Measurements from ENCODE around the gene ENTPD2.

The ENTPD2 gene

GRCh38 chr9:137014166-137014565 is 39.7 kb downstream of the ENTPD2 start:
- ChIA-PET CTCF (no interaction called here), POLR2A (no interaction called here)
- TF ChIP-seq SP1 (IDR thresholded peaks at IDR 0.05) (no peak), HDGF (IDR thresholded peaks at IDR 0.05; ENCODE audit: borderline replicate concordance) (no peak), ARNT (IDR thresholded peaks at IDR 0.05) (no peak), BHLHE40 (IDR thresholded peaks at IDR 0.05; ENCODE audit: borderline replicate concordance) (no peak), FOXM1 (IDR thresholded peaks at IDR 0.05; ENCODE audit: borderline replicate concordance) (no peak), TARDBP (IDR thresholded peaks at IDR 0.05) (no peak), SUZ12 (IDR thresholded peaks at IDR 0.05) (no peak)
- no peak for DNase-seq (ENCODE audit: extremely low spot score)

GRCh38 chr9:137013571-137013940 is 40.3 kb downstream of the ENTPD2 start:
- CTCF ChIA-PET = no interaction called here
- TF ChIP-seq BHLHE40 (IDR thresholded peaks at IDR 0.05; ENCODE audit: borderline replicate concordance) = no peak
- TF ChIP-seq TARDBP (IDR thresholded peaks at IDR 0.05) = no peak
- TF ChIP-seq LEF1 (IDR thresholded peaks at IDR 0.05; ENCODE audit: borderline replicate concordance) = no peak
- TF ChIP-seq L3MBTL2 (conservative IDR thresholded peaks at IDR 0.05) = no peak
- no peak for TF ChIP-seq FOXA1 (IDR thresholded peaks at IDR 0.05)
- TF ChIP-seq ZNF384 (IDR thresholded peaks at IDR 0.05) = no peak
- TF ChIP-seq FOXK2 (IDR thresholded peaks at IDR 0.05) = no peak
- TF ChIP-seq ELF4 (IDR thresholded peaks at IDR 0.05) = no peak
- no peak for TF ChIP-seq NFRKB (IDR thresholded peaks at IDR 0.05)
- no peak for TF ChIP-seq PKNOX1 (IDR thresholded peaks at IDR 0.05)
- POLR2A ChIA-PET = no interaction called here
- DNase-seq (ENCODE audit: extremely low spot score) = no peak

- DNase-seq (ENCODE audit: extremely low spot score) = no peak
- CTCF ChIA-PET = no interaction called here
- POLR2A ChIA-PET = interaction anchor here (2.2 kb wide), 1 partner anchor 20 kb away, joined by 6 read pairs; no protein-coding TSS in a partner anchor
- TF ChIP-seq FOXM1 (IDR thresholded peaks at IDR 0.05; ENCODE audit: borderline replicate concordance) = no peak
- no peak for TF ChIP-seq CTBP1 (IDR thresholded peaks at IDR 0.05; ENCODE audit: borderline replicate concordance)
- TF ChIP-seq L3MBTL2 (conservative IDR thresholded peaks at IDR 0.05) = no peak
- no peak for TF ChIP-seq NFRKB (IDR thresholded peaks at IDR 0.05)
- no peak for TF ChIP-seq FOXK2 (IDR thresholded peaks at IDR 0.05)
- no peak for TF ChIP-seq SUZ12 (IDR thresholded peaks at IDR 0.05)
- no peak for TF ChIP-seq TARDBP (IDR thresholded peaks at IDR 0.05)
- no peak for TF ChIP-seq BHLHE40 (IDR thresholded peaks at IDR 0.05; ENCODE audit: borderline replicate concordance)
- no peak for TF ChIP-seq PKNOX1 (IDR thresholded peaks at IDR 0.05)
- TF ChIP-seq SP1 (IDR thresholded peaks at IDR 0.05) = no peak
- TF ChIP-seq ZNF384 (IDR thresholded peaks at IDR 0.05) = no peak
- no peak for TF ChIP-seq FOXA1 (IDR thresholded peaks at IDR 0.05)
Observed at GRCh38 chr9:137012694-137013570, 40.9 kb downstream of the ENTPD2 start.

DNA sequence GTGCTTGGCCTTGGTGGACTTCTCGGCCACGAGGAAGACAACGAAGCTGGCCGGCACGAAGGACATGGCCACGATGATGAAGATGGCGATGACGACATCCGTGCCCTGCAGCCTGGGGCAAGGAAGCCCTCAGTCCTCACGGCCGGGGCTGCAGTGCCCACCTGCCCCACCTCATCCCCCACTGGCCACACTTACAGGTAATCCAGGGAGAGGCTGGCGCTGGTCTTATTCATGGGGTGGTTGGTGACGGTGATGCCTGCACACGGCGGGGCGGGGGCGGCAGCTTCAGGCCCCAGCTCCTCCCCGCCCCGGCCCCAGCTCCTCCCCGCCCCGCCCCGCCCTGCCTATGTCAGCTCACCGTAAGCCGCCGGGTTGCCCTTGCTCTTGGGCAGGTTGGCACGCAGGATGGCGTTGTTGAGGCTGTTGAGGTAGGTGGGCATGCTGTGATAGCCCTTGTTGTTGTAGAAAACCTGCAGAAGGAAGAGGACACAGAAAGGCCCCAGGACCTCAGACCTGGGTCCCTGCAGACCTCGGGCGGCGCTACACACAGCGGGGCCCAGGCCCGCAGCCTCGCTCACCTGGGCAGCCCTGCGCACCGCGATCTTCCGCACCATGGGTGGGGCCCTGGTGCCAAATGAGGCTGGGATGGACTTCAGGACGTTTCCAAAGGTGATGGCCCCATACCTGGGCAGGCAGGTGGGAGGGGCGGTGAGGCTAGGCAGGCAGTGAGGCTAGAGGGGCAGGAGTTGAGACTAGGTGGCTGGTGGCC is 41.8 kb downstream of the ENTPD2 start:
- POLR2A ChIA-PET = interaction anchor here (2.2 kb wide), 1 partner anchor 19 kb away, joined by 6 read pairs; no protein-coding TSS in a partner anchor
- TF ChIP-seq FOXA1 (IDR thresholded peaks at IDR 0.05) = no peak
- TF ChIP-seq L3MBTL2 (conservative IDR thresholded peaks at IDR 0.05) = no peak
- TF ChIP-seq TARDBP (IDR thresholded peaks at IDR 0.05) = no peak
- CTCF ChIA-PET = no interaction called here
- no peak for DNase-seq (ENCODE audit: extremely low spot score)

GRCh38 chr9:137011156-137011555 is 42.7 kb downstream of the ENTPD2 start:
- no peak for DNase-seq (ENCODE audit: extremely low spot score)
- CTCF ChIA-PET = no interaction called here
- POLR2A ChIA-PET = interaction anchor here (2.2 kb wide), 1 partner anchor 18 kb away, joined by 6 read pairs; no protein-coding TSS in a partner anchor
- TF ChIP-seq HDGF (IDR thresholded peaks at IDR 0.05; ENCODE audit: borderline replicate concordance) = no peak

DNA sequence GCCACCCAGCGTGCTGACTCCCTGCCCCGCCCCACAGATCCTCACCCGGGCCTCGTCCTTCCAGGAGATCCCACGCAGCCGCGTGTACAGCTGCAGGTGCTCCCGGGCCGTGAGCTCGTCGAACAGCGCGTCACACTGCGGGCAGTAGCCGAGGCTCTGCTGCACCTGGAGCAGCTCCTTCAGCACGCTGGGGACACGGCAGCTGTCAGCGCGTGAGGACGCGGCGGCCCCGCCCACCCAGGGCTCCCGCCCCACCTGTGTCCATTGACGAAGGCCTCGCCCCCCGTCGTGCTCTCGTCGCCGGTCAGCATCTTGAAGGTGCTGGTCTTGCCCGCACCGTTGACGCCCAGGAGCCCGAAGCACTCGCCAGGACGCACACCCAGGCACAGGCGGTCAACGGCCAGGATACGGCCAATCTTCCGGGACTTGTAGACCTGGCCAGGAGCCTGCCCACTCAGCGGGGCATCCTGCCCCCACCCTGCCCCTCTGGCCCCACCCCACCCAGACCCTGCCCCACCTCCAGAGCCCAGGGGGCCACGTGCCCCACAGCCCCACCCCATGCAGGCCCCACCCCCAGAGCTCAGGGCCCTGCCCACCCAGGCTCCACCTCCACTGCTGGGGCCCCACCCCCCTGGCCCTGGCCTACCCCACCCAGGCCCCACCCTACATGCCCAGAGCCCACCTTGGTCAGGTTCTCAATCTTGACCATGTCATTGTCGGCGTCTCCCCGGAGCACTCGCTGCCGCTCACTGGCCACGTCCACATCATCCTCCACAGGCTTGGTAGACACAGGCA is 43.7 kb downstream of the ENTPD2 start:
- TF ChIP-seq ZNF384 (IDR thresholded peaks at IDR 0.05) = no peak
- no peak for TF ChIP-seq FOXM1 (IDR thresholded peaks at IDR 0.05; ENCODE audit: borderline replicate concordance)
- no peak for TF ChIP-seq ELF4 (IDR thresholded peaks at IDR 0.05)
- TF ChIP-seq LEF1 (IDR thresholded peaks at IDR 0.05; ENCODE audit: borderline replicate concordance) = no peak
- no peak for TF ChIP-seq SP1 (IDR thresholded peaks at IDR 0.05)
- TF ChIP-seq FOXK2 (IDR thresholded peaks at IDR 0.05) = no peak
- no peak for TF ChIP-seq FOXA1 (IDR thresholded peaks at IDR 0.05)
- TF ChIP-seq L3MBTL2 (conservative IDR thresholded peaks at IDR 0.05) = no peak
- TF ChIP-seq SUZ12 (IDR thresholded peaks at IDR 0.05) = no peak
- TF ChIP-seq PKNOX1 (IDR thresholded peaks at IDR 0.05) = no peak
- TF ChIP-seq CTBP1 (IDR thresholded peaks at IDR 0.05; ENCODE audit: borderline replicate concordance) = no peak
- TF ChIP-seq BHLHE40 (IDR thresholded peaks at IDR 0.05; ENCODE audit: borderline replicate concordance) = no peak
- no peak for TF ChIP-seq HDGF (IDR thresholded peaks at IDR 0.05; ENCODE audit: borderline replicate concordance)
- no peak for TF ChIP-seq NFRKB (IDR thresholded peaks at IDR 0.05)
- no peak for TF ChIP-seq TARDBP (IDR thresholded peaks at IDR 0.05)
- no peak for TF ChIP-seq ARNT (IDR thresholded peaks at IDR 0.05)
- ChIA-PET CTCF (no interaction called here), POLR2A (interaction anchor here (2.2 kb wide), 1 partner anchor 17 kb away, joined by 6 read pairs; no protein-coding TSS in a partner anchor)
- no peak for DNase-seq (ENCODE audit: extremely low spot score)

All from HEK293T (cell line).